ENCODE data around the gene PAX8. TPM values are rescaled to one million over a fixed set of nuclear protein-coding genes. Genes with fewer than 3 reads are reported as not detected.
"Not testable (repeated sequence)": the region's sequence is repeated elsewhere in the genome, so short reads cannot be mapped to it uniquely, and the experiment has no call there.

The PAX8 gene
- total and polyA plus RNA-seq, 2 of the 13 experiments (the other 11 are each of a cell fraction or from before 2014, with no cell fraction given): 1.5 to 8.8 TPM

DNA sequence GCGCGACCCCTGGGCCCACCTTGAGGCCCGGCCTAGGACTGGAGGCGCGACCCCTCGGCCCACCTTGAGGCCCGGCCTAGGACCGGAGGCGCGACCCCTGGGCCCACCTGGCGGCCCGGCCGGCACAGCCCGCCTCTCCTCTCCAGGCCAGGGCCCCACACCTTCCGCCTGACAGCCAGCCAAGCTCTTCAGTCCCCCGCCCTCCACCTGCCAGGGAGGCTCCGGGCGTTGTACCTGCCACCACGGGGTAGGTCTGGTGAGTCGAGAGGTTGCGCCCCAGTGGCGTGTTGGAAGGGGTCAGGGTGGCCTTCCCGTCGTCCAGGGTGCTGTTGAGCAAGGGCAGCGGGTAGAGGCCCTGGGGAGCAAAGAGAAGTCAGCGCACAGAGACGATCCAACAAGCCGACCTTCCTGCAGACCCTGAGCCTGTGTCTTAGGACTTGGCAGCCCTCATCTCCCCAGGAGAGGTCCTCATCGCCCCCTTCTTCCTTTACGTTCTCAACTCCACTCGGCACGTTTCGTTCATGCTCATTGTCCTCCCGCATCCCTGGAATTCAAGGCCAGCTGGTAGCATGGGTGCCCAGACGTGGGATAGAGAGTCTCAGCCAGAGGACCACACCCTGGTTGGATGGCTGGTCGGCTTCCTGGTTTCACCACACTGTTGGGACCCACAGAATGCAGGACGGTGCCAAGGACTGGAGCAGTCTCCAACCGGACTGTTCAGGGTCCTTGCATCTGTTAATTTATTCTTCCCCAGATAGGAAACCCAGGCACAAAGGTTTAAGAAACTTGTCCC lies 42.2 kb downstream of the PAX8 start:
- TF ChIP-seq ZNF451 (CRISPR knock-in tag; IDR thresholded peaks at IDR 0.05) (no peak), ZNF232 (CRISPR knock-in tag; IDR thresholded peaks at IDR 0.05; ENCODE audit: borderline replicate concordance) (no peak), HNRNPH1 (optimal IDR thresholded peaks at IDR 0.05; ENCODE audit: low read depth, low read length) (no peak), FLYWCH1 (CRISPR knock-in tag; IDR thresholded peaks at IDR 0.05) (no peak), RORA (CRISPR knock-in tag; IDR thresholded peaks at IDR 0.05) (no peak), HOXA7 (CRISPR knock-in tag; IDR thresholded peaks at IDR 0.05) (no peak)
- TF ChIP-seq, protein P1, sequence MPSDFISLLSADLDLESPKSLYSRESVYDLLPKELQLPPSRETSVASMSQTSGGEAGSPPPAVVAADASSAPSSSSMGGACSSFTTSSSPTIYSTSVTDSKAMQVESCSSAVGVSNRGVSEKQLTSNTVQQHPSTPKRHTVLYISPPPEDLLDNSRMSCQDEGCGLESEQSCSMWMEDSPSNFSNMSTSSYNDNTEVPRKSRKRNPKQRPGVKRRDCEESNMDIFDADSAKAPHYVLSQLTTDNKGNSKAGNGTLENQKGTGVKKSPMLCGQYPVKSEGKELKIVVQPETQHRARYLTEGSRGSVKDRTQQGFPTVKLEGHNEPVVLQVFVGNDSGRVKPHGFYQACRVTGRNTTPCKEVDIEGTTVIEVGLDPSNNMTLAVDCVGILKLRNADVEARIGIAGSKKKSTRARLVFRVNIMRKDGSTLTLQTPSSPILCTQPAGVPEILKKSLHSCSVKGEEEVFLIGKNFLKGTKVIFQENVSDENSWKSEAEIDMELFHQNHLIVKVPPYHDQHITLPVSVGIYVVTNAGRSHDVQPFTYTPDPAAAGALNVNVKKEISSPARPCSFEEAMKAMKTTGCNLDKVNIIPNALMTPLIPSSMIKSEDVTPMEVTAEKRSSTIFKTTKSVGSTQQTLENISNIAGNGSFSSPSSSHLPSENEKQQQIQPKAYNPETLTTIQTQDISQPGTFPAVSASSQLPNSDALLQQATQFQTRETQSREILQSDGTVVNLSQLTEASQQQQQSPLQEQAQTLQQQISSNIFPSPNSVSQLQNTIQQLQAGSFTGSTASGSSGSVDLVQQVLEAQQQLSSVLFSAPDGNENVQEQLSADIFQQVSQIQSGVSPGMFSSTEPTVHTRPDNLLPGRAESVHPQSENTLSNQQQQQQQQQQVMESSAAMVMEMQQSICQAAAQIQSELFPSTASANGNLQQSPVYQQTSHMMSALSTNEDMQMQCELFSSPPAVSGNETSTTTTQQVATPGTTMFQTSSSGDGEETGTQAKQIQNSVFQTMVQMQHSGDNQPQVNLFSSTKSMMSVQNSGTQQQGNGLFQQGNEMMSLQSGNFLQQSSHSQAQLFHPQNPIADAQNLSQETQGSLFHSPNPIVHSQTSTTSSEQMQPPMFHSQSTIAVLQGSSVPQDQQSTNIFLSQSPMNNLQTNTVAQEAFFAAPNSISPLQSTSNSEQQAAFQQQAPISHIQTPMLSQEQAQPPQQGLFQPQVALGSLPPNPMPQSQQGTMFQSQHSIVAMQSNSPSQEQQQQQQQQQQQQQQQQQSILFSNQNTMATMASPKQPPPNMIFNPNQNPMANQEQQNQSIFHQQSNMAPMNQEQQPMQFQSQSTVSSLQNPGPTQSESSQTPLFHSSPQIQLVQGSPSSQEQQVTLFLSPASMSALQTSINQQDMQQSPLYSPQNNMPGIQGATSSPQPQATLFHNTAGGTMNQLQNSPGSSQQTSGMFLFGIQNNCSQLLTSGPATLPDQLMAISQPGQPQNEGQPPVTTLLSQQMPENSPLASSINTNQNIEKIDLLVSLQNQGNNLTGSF (CRISPR knock-in tag; IDR thresholded peaks at IDR 0.05): no peak
- TF ChIP-seq, protein P2, sequence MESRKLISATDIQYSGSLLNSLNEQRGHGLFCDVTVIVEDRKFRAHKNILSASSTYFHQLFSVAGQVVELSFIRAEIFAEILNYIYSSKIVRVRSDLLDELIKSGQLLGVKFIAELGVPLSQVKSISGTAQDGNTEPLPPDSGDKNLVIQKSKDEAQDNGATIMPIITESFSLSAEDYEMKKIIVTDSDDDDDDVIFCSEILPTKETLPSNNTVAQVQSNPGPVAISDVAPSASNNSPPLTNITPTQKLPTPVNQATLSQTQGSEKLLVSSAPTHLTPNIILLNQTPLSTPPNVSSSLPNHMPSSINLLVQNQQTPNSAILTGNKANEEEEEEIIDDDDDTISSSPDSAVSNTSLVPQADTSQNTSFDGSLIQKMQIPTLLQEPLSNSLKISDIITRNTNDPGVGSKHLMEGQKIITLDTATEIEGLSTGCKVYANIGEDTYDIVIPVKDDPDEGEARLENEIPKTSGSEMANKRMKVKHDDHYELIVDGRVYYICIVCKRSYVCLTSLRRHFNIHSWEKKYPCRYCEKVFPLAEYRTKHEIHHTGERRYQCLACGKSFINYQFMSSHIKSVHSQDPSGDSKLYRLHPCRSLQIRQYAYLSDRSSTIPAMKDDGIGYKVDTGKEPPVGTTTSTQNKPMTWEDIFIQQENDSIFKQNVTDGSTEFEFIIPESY (CRISPR knock-in tag; IDR thresholded peaks at IDR 0.05): peak; percentile 46; the same call in 1 of the 2 replicates
- FAIRE-seq: no peak
- no peaks in the 10 kb centered on the region for H4K20me1 ChIP-seq (ENCODE audit: insufficient read depth, low read length)
- H3K79me2 ChIP-seq (ENCODE audit: insufficient read depth, low read length): no peaks in the 10 kb centered on the region
- no peak overlapping the region for H3K9ac ChIP-seq (ENCODE audit: insufficient read depth, low read depth, low read length)
- no peak overlapping the region for H3K4me3 ChIP-seq (replicated peaks in 1 of 3; ENCODE audit: insufficient read depth in 1 of 3, low read depth in 2 of 3, low read length in 3 of 3)
- H3K36me3 ChIP-seq (replicated peaks in 1 of 2; ENCODE audit: control insufficient read depth in 1 of 2, insufficient read depth in 2 of 2, low read length in 2 of 2): no peaks in the 10 kb centered on the region
- H3K27me3 ChIP-seq (ENCODE audit: control insufficient read depth in 1 of 2, insufficient read depth in 2 of 2, low read length in 2 of 2): no peaks in the 10 kb centered on the region; a peak in 1 of 5 replicates
- DNase-seq (ENCODE audit: low spot score): no peak
- peaks cover 72% of the 10 kb centered on the region for H3K4me1 ChIP-seq (ENCODE audit: insufficient read depth, low read length)
- ATAC-seq: no peak
- H3K4me2 ChIP-seq (ENCODE audit: low read depth, low read length): no peak overlapping the region
- BruUV-seq (replicated peaks): no TSS peak
- H3K27ac ChIP-seq (ENCODE audit: extremely low read length, insufficient read depth, low read length): no peak overlapping the region
- intact Hi-C loops (cut with micrococcal nuclease; ENCODE audit: unreplicated experiment) (no loop called here), in situ Hi-C loops (cut with HindIII; ENCODE audit: extremely low pct_ligation_motif_present, low pct_unique_long_range_greater_than_20kb) (no loop called here)
- H3K9me3 ChIP-seq (ENCODE audit: low read length): no peaks in the 10 kb centered on the region
- 80% methylated on average over 35 of the region's 38 CpGs for WGBS (ENCODE audit: low lambda C conversion rate)
- no peak overlapping the region for H2AFZ ChIP-seq (ENCODE audit: low read length)
- CTCF ChIA-PET (ENCODE audit: low intra/inter-chr PET ratio, low total read pairs): no interaction called here
- POLR2A ChIA-PET: no interaction called here

DNA sequence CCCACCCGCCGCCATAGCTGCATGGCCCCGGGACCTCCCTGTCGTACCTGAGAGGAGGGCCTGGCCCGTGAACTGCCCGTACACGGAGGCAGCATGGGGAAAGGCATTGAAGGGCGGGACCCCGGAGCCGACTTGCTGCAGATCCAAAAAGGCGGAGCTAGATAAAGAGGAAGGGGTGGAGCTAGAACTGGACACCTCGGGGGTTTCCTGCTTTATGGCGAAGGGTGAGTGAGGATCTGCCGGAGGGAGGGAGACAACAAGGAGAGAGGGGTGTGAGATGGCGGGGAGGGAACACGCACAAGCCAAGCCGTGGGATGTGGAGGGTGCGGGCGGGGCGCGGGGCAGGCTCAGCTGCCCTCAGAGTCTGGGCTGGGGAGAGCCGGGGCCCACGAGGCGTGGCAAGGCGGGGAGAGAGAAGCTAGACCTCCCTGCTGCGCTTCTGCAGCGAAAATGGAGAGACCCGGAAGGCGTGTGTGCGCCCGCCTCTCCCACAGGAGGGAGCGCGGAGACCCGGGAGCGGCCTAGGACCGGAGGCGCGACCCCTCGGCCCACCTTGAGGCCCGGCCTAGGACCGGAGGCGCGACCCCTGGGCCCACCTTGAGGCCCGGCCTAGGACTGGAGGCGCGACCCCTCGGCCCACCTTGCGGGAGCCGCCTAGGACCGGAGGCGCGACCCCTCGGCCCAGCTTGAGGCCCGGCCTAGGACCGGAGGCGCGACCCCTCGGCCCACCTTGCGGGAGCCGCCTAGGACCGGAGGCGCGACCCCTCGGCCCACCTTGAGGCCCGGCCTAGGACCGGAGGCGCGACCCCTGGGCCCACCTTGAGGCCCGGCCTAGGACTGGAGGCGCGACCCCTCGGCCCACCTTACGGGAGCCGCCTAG lies 43.1 kb downstream of the PAX8 start:
- H3K27me3 ChIP-seq (ENCODE audit: control insufficient read depth in 1 of 2, insufficient read depth in 2 of 2, low read length in 2 of 2); H3K27ac ChIP-seq (ENCODE audit: extremely low read length, insufficient read depth, low read length); intact Hi-C loops (cut with micrococcal nuclease; ENCODE audit: unreplicated experiment); H3K36me3 ChIP-seq (replicated peaks in 1 of 2; ENCODE audit: control insufficient read depth in 1 of 2, insufficient read depth in 2 of 2, low read length in 2 of 2); H3K4me2 ChIP-seq (ENCODE audit: low read depth, low read length); H3K79me2 ChIP-seq (ENCODE audit: insufficient read depth, low read length); DNase-seq (ENCODE audit: low spot score); H4K20me1 ChIP-seq (ENCODE audit: insufficient read depth, low read length); in situ Hi-C loops (cut with HindIII; ENCODE audit: extremely low pct_ligation_motif_present, low pct_unique_long_range_greater_than_20kb); H3K9me3 ChIP-seq (ENCODE audit: low read length); BruUV-seq (replicated peaks); H2AFZ ChIP-seq (ENCODE audit: low read length); FAIRE-seq; H3K4me3 ChIP-seq (replicated peaks in 1 of 3; ENCODE audit: insufficient read depth in 1 of 3, low read depth in 2 of 3, low read length in 3 of 3); H3K9ac ChIP-seq (ENCODE audit: insufficient read depth, low read depth, low read length); ATAC-seq; CTCF ChIA-PET (ENCODE audit: low intra/inter-chr PET ratio, low total read pairs): not testable (repeated sequence)
- H3K4me1 ChIP-seq (ENCODE audit: insufficient read depth, low read length): peaks cover 63% of the 10 kb centered on the region
- POLR2A ChIA-PET: interaction anchor here (2.2 to 2.6 kb wide), 2 partner anchors 10 to 37 kb away, joined by 5 to 10 read pairs; no protein-coding TSS in a partner anchor
- WGBS (ENCODE audit: low lambda C conversion rate): 93% methylated on average over 60 of the region's 74 CpGs
